Activated CD8-positive, alpha-beta T cell treated with anti-CD3 and anti-CD28 coated beads for 36 hours (primary cell): ENCODE measurements around the gene LAG3. TPM values are rescaled to one million over a fixed set of nuclear protein-coding genes. Genes with fewer than 3 reads are reported as not detected.

ENCODE experiments used
- ATAC-seq: fragments of 200-7000 bp; cut with Tn5 transposase; one replicate; pipeline ENCODE4 v1.10.0; 2021; ENCODE audit warnings: mild to moderate bottlenecking, moderate library complexity
- CTCF ChIA-PET: fragments of 350-600 bp; sonication (Branson Sonifier 250); formaldehyde crosslinking; loops from one replicate; lab custom pipeline; 2021; ENCODE audit warnings: antibody characterized with exemption; lab: Charles Lee
- POLR2A ChIA-PET: fragments of 350-600 bp; sonication (Branson Sonifier 250); formaldehyde crosslinking; loops from one replicate; lab custom pipeline; 2021; ENCODE audit warnings: antibody characterized with exemption; lab: Charles Lee
- DNase-seq: peaks from one replicate; pipeline ENCODE4 v3.0.0-alpha.2; 2020
- H3K27ac Mint-ChIP-seq: one replicate; pipeline ENCODE4 v1.8.0; 2021; ENCODE audit warnings: mild to moderate bottlenecking, mixed read lengths
- H3K27me3 Mint-ChIP-seq: one replicate; pipeline ENCODE4 v1.8.0; 2021; ENCODE audit warnings: mixed read lengths
- H3K36me3 Mint-ChIP-seq: one replicate; pipeline ENCODE4 v1.8.0; 2021; ENCODE audit warnings: low read depth, mixed read lengths
- H3K4me1 Mint-ChIP-seq: one replicate; pipeline ENCODE4 v1.8.0; 2021; ENCODE audit warnings: low read depth, mixed read lengths
- H3K4me3 Mint-ChIP-seq: one replicate; pipeline ENCODE4 v1.8.0; 2021; ENCODE audit warnings: mild to moderate bottlenecking, moderate library complexity, mixed read lengths
- H3K9me3 Mint-ChIP-seq: one replicate; pipeline ENCODE4 v1.8.0; 2021; ENCODE audit warnings: mixed read lengths
- intact Hi-C: fragments of 100-400 bp; cut with micrococcal nuclease; formaldehyde crosslinking; loops from one replicate; pipeline ENCODE4 v1.10.0; 2022
- total RNA-seq, 2 experiments: library from RNA; stranded (reverse); gene quantifications; one replicate each; pipeline ENCODE4 v1.2.3, GENCODE V29; 2021
- TF ChIP-seq, protein P1 (sequence below): fragments of 200-600 bp; IDR thresholded peaks from one replicate; pipeline ENCODE4 v1.8.0; 2022; ENCODE audit warnings: antibody characterized with exemption, mild to moderate bottlenecking

Gene LAG3
- total RNA-seq, 2 experiments from 2014 or later = 264 to 268 TPM

GRCh38 chr12:6771509-6772330 is 600 bp upstream of the LAG3 start:
- peaks cover 61% of the 10 kb centered on the region for H3K36me3 Mint-ChIP-seq

GRCh38 chr12:6772726-6773589 is 638 bp downstream of the LAG3 start:
- H3K4me3 Mint-ChIP-seq = peak overlapping the region; percentile 89
- no peaks in the 10 kb centered on the region for H3K9me3 Mint-ChIP-seq
- H3K27me3 Mint-ChIP-seq = peaks cover 3% of the 10 kb centered on the region
- POLR2A ChIA-PET = interaction anchor here (0.9 to 3.8 kb wide), 10 partner anchors 13 to 171 kb away, joined by 3 to 31 read pairs (median 5); partner anchors contain the start of genes C12orf57, COPS7A, MLF2 and RNU7-1
- ATAC-seq (no peak), DNase-seq (no peak)
- TF ChIP-seq, protein P1, sequence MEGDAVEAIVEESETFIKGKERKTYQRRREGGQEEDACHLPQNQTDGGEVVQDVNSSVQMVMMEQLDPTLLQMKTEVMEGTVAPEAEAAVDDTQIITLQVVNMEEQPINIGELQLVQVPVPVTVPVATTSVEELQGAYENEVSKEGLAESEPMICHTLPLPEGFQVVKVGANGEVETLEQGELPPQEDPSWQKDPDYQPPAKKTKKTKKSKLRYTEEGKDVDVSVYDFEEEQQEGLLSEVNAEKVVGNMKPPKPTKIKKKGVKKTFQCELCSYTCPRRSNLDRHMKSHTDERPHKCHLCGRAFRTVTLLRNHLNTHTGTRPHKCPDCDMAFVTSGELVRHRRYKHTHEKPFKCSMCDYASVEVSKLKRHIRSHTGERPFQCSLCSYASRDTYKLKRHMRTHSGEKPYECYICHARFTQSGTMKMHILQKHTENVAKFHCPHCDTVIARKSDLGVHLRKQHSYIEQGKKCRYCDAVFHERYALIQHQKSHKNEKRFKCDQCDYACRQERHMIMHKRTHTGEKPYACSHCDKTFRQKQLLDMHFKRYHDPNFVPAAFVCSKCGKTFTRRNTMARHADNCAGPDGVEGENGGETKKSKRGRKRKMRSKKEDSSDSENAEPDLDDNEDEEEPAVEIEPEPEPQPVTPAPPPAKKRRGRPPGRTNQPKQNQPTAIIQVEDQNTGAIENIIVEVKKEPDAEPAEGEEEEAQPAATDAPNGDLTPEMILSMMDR = no peak
- intact Hi-C loops = no loop called here
- H3K4me1 Mint-ChIP-seq = peaks cover 66% of the 10 kb centered on the region
- peaks cover 68% of the 10 kb centered on the region for H3K36me3 Mint-ChIP-seq
- CTCF ChIA-PET = interaction anchor here (1.4 to 5.8 kb wide), 4 partner anchors 9 to 53 kb away, joined by 3 to 77 read pairs (median 6); partner anchors contain the start of gene MLF2
- peak overlapping the region; percentile 87 for H3K27ac Mint-ChIP-seq

More at GRCh38 chr12:6771509-6772330, 600 bp upstream of the LAG3 start:
- CTCF ChIA-PET = interaction anchor here (0.7 to 5.8 kb wide), 9 partner anchors 9 to 54 kb away, joined by 3 to 77 read pairs (median 3); partner anchors contain the start of genes COPS7A and MLF2
- ATAC-seq (no peak), DNase-seq (no peak)
- Mint-ChIP-seq H3K4me3 (peak overlapping the region; percentile 89), H3K9me3 (no peaks in the 10 kb centered on the region), H3K27me3 (peaks cover 7% of the 10 kb centered on the region), H3K4me1 (peaks cover 58% of the 10 kb centered on the region), H3K27ac (peak overlapping the region; percentile 87)
- TF ChIP-seq, protein P1 = no peak
- intact Hi-C loops = no loop called here
- POLR2A ChIA-PET = interaction anchor here (0.9 to 2.2 kb wide), 12 partner anchors 8 to 172 kb away, joined by 3 to 11 read pairs (median 4); partner anchors contain the start of genes C12orf57, COPS7A, MLF2 and RNU7-1

DNA sequence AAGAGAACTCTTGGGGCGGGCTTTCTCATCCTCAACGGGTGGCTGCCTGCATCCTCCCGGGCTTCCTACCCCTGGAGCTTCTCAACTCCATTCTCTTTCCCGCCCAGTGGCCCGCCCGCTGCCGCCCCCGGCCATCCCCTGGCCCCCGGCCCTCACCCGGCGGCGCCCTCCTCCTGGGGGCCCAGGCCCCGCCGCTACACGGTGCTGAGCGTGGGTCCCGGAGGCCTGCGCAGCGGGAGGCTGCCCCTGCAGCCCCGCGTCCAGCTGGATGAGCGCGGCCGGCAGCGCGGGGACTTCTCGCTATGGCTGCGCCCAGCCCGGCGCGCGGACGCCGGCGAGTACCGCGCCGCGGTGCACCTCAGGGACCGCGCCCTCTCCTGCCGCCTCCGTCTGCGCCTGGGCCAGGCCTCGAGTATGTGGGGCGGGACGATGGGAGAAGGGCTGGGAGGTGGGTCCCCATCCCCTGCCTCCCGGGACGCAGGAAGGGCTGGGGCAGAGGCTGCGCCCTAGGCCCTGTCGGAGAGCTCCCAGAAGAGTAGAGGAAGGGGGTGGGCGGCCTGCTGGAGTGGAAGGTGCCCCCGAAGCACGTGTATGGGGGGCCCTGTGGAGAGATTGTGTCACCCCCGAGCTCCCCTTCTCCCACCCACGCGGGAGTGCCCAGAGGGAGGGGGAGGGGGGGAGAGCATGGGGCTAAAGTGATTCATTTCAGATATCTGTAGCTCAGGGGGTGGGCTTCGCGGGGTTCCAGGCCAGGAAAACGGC is 1.5 kb downstream of the LAG3 start:
- Mint-ChIP-seq H3K4me1 (peaks cover 70% of the 10 kb centered on the region), H3K9me3 (no peaks in the 10 kb centered on the region), H3K27me3 (peaks cover 1% of the 10 kb centered on the region), H3K4me3 (peak overlapping the region; percentile 89), H3K27ac (peak overlapping the region; percentile 95), H3K36me3 (peaks cover 76% of the 10 kb centered on the region)
- peak; percentile 25 for ATAC-seq
- CTCF ChIA-PET = interaction anchor here (0.6 to 5.8 kb wide), 7 partner anchors 9 to 63 kb away, joined by 3 to 77 read pairs (median 4); partner anchors contain the start of gene MLF2
- DNase-seq = peak; percentile 93
- POLR2A ChIA-PET = interaction anchor here (0.6 to 3.8 kb wide), 15 partner anchors 8 to 239 kb away, joined by 3 to 31 read pairs (median 3); partner anchors contain the start of genes C12orf57, COPS7A, MLF2 and PTMS
- TF ChIP-seq, protein P1 = no peak
- intact Hi-C loops = no loop called here

- Mint-ChIP-seq H3K4me1 (peaks cover 72% of the 10 kb centered on the region), H3K27me3 (no peaks in the 10 kb centered on the region), H3K27ac (peak overlapping the region; percentile 95), H3K9me3 (no peaks in the 10 kb centered on the region), H3K36me3 (peaks cover 77% of the 10 kb centered on the region), H3K4me3 (peak overlapping the region; percentile 89)
- intact Hi-C loops = no loop called here
- ATAC-seq = peak; percentile 66
- TF ChIP-seq, protein P1 = no peak
- peak; percentile 86 for DNase-seq
- CTCF ChIA-PET = interaction anchor here (1.0 to 5.8 kb wide), 7 partner anchors 8 to 62 kb away, joined by 3 to 77 read pairs (median 4); partner anchors contain the start of genes MLF2 and PTMS
- POLR2A ChIA-PET = interaction anchor here (0.5 to 3.8 kb wide), 18 partner anchors 9 to 240 kb away, joined by 3 to 31 read pairs (median 3); partner anchors contain the start of genes C12orf57, COPS7A, MLF2 and PTMS
These were observed 2.3 kb downstream of the LAG3 start for GRCh38 chr12:6774499-6775062.
